Cortex of kidney (tissue), 1 donor: ENCODE measurements around the gene L1CAM.

Source experiments
- DNase-seq: peaks from one replicate; lab custom pipeline; 2025; lab: John Stamatoyannopoulos, UW

Gene L1CAM

DNA sequence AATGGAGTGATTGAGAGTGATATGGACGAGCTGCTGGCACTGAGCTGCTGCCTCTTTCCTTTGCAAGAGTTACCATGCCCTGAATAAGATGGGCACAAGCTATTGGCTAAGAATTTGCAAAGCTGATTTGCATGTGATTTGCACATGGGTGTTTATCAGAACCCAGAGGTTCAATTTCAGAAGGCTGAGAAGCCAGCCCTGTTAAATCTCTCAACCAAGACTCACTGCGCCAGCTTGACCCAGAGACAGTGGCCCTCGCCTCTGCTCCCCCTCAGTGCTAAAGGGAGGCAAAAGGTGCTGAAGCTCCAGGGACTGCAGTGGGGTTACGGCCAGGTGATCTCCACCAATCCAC lies 39.4 kb upstream of the L1CAM start:
- DNase-seq, result no peak

DNA sequence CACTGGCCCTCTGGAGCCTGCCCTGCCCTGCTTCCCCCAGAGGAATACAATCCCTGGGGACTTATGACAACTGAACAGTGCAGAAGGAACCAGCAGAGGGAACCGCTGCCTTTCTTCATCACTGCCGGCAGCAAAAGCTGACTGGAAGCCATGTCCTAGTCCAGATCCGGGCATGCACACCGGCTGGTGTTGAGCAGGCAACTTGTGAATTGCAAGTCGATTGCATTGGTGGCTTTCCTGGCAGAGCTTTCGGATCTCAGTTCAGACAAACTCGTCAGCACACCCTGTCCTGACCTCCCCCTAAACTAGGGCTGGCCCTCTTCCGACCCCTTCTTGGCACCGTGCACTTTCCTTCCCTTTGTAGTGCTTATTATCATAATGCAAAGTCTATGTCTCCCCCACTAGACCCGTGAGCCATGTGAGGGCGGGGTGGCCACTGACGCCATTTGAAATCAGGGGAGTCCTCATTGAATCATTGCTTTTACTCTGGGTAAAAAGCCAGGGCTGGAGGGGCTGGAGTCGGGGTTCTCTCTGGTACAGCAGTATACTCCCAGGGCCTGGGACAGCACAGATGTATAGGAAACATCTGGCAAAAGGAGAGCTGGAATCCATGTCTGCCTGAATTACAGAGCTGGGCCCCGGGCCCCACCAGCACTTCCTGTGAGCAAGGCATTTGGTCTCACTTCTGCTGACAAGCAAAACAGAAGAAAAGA lies 38.3 kb upstream of the L1CAM start:
- DNase-seq, result no peak

GRCh38 chrX:153922932-153923857 lies 37.2 kb upstream of the L1CAM start:
- DNase-seq, result no peak

GRCh38 chrX:153921511-153922446 lies 35.8 kb upstream of the L1CAM start:
- DNase-seq, result no peak

- no peak for DNase-seq
These were observed 35.1 kb upstream of the L1CAM start for GRCh38 chrX:153921070-153921469.

- DNase-seq, result no peak
These were observed 34.6 kb upstream of the L1CAM start for GRCh38 chrX:153920546-153920945.

DNA sequence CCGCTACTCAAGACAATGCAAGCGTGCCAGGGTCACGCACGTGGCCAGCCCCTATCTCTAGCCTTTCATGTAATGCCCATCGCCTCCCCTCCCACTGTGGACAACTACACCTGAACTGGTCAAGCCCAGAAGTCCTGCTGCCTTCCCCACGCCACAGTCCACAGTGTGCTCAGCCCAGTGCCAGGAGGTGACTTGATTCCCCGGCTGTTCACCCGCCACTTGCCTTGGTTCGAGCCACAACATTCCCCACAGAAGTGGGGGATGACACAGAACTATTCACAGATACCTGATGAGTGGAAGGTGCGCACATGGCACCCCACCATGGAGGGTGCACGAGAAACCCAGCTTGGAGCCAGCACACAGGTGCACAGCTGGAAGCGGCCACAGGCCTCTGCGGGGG lies 33.3 kb upstream of the L1CAM start:
- DNase-seq, result no peak

DNA sequence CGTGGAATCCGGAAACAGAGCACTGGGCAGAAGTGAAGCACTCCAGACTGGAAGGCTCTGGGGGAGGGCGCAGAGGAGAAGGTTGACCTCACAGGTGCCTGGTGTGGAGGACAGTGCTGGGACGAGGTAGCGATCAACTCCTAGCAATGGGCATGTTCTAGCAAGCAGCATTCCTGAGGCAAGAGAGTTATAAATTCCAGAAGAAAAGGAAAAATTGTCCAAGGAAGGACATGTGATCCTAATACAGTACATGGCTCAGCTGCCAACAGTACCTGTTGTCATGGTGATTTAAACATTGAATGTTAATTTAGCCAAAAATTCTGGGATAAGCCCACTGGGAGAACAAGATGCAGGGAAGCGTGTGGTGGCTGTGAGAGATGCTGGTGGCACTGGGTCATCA lies 31.9 kb upstream of the L1CAM start:
- DNase-seq, result no peak

DNA sequence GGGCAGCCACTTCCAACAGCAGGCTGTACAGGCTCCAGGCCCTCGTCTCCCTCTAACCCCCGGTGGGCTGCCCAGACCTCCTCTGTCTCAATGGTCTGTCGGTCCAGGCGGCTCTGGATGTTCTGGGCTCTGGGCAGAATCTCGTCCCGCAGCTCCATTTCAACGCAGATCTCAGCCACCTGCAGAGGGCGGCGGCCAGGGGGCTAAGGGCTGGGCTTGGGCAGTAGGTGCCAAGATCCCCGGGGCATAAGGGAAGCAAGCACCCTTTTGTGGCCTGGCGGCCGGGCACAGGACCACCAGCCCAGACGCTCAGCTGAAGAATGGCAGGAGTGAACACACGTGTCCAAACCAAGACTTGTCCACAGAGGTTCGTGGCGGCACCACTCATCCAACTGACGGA lies 27.7 kb upstream of the L1CAM start:
- no peak for DNase-seq

DNA sequence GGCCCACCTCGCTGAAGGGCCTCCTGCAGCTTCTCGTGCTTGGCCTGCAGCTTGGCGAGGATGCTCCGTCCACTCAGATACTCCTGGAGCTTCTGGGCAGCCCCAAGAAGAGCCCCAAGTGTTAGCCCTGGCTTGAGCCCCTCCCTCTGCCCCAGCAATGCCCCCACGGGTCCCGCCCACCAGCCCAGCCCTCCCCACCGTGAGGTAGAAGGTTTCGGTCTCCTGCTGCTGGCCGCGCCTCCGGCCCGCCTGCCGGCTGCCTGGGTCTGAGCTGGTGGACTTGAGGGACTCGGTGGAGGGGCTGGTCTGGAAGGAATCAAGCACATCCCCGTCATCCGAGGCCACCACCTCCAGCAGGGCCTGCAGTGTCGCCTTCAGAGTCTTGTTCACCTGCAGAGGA lies 27.2 kb upstream of the L1CAM start:
- no peak for DNase-seq

- no peak for DNase-seq
These were observed 25.8 kb upstream of the L1CAM start for GRCh38 chrX:153911798-153912197.

DNA sequence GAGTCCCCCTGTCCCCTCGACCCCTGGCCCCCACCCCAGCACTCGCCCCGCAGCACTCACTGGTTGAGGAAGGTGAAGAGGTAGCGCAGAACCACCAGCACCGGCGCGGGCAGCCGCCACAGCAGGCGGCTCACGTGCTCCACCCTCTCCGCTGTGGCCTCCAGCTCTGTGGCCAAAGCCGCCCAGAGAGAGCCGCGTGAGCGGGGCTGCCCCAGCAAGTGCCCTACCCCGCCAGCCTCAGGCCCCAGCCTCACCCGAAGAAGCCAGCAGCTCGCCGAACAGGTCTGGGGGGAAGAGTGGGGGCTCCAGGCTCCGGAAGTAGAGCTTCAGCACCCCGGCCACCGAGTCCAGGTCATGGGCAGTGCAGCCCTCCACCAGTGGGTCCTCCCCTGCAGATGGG lies 24.5 kb upstream of the L1CAM start:
- no peak for DNase-seq

GRCh38 chrX:153909980-153910360 lies 24.0 kb upstream of the L1CAM start:
- no peak for DNase-seq

- DNase-seq, result no peak
These were observed 23.3 kb upstream of the L1CAM start for GRCh38 chrX:153909024-153909979.

GRCh38 chrX:153908219-153908860 lies 22.4 kb upstream of the L1CAM start:
- no peak for DNase-seq

GRCh38 chrX:153907456-153907855 lies 21.5 kb upstream of the L1CAM start:
- DNase-seq, result no peak

DNA sequence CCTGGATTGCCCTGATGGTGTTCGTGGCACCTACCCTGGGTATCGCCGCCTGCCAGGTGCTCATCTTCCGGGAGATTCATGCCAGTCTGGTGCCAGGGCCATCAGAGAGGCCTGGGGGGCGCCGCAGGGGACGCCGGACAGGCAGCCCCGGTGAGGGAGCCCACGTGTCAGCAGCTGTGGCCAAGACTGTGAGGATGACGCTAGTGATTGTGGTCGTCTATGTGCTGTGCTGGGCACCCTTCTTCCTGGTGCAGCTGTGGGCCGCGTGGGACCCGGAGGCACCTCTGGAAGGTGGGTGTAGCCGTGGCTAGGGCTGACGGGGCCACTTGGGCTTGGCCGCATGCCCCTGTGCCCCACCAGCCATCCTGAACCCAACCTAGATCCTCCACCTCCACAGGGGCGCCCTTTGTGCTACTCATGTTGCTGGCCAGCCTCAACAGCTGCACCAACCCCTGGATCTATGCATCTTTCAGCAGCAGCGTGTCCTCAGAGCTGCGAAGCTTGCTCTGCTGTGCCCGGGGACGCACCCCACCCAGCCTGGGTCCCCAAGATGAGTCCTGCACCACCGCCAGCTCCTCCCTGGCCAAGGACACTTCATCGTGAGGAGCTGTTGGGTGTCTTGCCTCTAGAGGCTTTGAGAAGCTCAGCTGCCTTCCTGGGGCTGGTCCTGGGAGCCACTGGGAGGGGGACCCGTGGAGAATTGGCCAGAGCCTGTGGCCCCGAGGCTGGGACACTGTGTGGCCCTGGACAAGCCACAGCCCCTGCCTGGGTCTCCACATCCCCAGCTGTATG lies 20.3 kb upstream of the L1CAM start:
- DNase-seq, result no peak

- no peak for DNase-seq
These were observed 19.6 kb upstream of the L1CAM start for GRCh38 chrX:153905481-153906095.
